MM.1S (cell line): ENCODE results near the gene SLC25A17.

Source experiments
- DNase-seq: peaks from one replicate; pipeline ENCODE4 v3.0.0-alpha.2; 2015
- H2AFZ ChIP-seq: fragments of 300-600 bp; sonication (generic); 2 replicates; pipeline ENCODE4 v1.6.0; 2016; ENCODE audit warnings: antibody characterized with exemption, low read length
- H3F3A ChIP-seq: fragments of 300-600 bp; sonication (generic); 2 replicates; pipeline ENCODE4 v1.6.1; 2016; ENCODE audit warnings: mild to moderate bottlenecking, antibody characterized with exemption, low read length, moderate library complexity, mixed read lengths; ENCODE audit not compliant: insufficient read depth
- H3K27ac ChIP-seq: fragments of 300-600 bp; sonication (generic); 2 replicates; pipeline ENCODE4 v1.5.1; 2016; ENCODE audit warnings: mild to moderate bottlenecking, low read length
- H3K27me3 ChIP-seq: fragments of 300-600 bp; sonication (generic); replicated peaks from 2 replicates; pipeline ENCODE4 v1.6.0; 2016; ENCODE audit warnings: low read length; ENCODE audit not compliant: insufficient read depth
- H3K36me3 ChIP-seq: fragments of 300-600 bp; sonication (generic); replicated peaks from 2 replicates; pipeline ENCODE4 v1.6.1; 2016; ENCODE audit warnings: mild to moderate bottlenecking, low read length, mixed read lengths; ENCODE audit not compliant: insufficient read depth
- H3K4me1 ChIP-seq: fragments of 300-600 bp; sonication (generic); 2 replicates; pipeline ENCODE4 v1.6.1; 2016; ENCODE audit warnings: low read length, mixed read lengths
- H3K4me2 ChIP-seq: fragments of 300-600 bp; sonication (generic); 2 replicates; pipeline ENCODE4 v1.6.0; 2016; ENCODE audit warnings: low read depth, low read length
- H3K4me3 ChIP-seq: fragments of 300-600 bp; sonication (generic); 2 replicates; pipeline ENCODE4 v1.5.1; 2016; ENCODE audit warnings: low read length, mixed read lengths
- H3K79me2 ChIP-seq: fragments of 300-600 bp; sonication (generic); 2 replicates; pipeline ENCODE4 v1.6.1; 2016; ENCODE audit warnings: mixed run types, low read length, mixed read lengths
- H3K9ac ChIP-seq: fragments of 300-600 bp; sonication (generic); 2 replicates; pipeline ENCODE4 v1.6.1; 2016; ENCODE audit warnings: low read length, mixed read lengths
- H3K9me2 ChIP-seq: fragments of 300-600 bp; sonication (generic); replicated peaks from 2 replicates; pipeline ENCODE4 v1.6.1; 2016; ENCODE audit warnings: mild to moderate bottlenecking, low read length, mixed read lengths; ENCODE audit not compliant: insufficient read depth
- H3K9me3 ChIP-seq: fragments of 300-600 bp; sonication (generic); replicated peaks from 2 replicates; pipeline ENCODE4 v1.6.1; 2016; ENCODE audit warnings: mild to moderate bottlenecking, low read length, mixed read lengths; ENCODE audit not compliant: insufficient read depth
- H4K20me1 ChIP-seq: fragments of 300-600 bp; sonication (generic); 2 replicates; pipeline ENCODE4 v1.6.1; 2016; ENCODE audit warnings: mild to moderate bottlenecking, low read length, moderate library complexity, mixed read lengths; ENCODE audit not compliant: insufficient read depth
- CTCF ChIP-seq: fragments of 300-600 bp; sonication (generic); IDR thresholded peaks from 2 replicates; pipeline ENCODE4 v1.5.1; 2016; ENCODE audit warnings: antibody characterized with exemption, low read length, mixed read lengths
- EZH2 ChIP-seq: fragments of 300-600 bp; sonication (generic); optimal IDR thresholded peaks from 2 replicates; pipeline ENCODE3; 2017; ENCODE audit warnings: low read depth, mild to moderate bottlenecking, antibody characterized with exemption, low read length, mixed read lengths
- EZH2phosphoT487 ChIP-seq: fragments of 300-600 bp; sonication (generic); IDR thresholded peaks from 2 replicates; pipeline ENCODE4 v1.6.1; 2018; ENCODE audit warnings: antibody characterized with exemption, low read length

Gene SLC25A17

GRCh38 chr22:40726514-40726913, 92.6 kb downstream of the SLC25A17 start:
- H3K79me2 ChIP-seq, result no peaks in the 10 kb centered on the region
- no peak overlapping the region for H2AFZ ChIP-seq
- no peak overlapping the region for H3K4me3 ChIP-seq
- H3K9ac ChIP-seq, result no peak overlapping the region
- no peaks in the 10 kb centered on the region for H3K4me1 ChIP-seq
- H4K20me1 ChIP-seq, result no peaks in the 10 kb centered on the region
- H3K4me2 ChIP-seq, result no peak overlapping the region
- TF ChIP-seq EZH2 (no peak), EZH2phosphoT487 (no peak), CTCF (no peak)
- no peaks in the 10 kb centered on the region for H3F3A ChIP-seq
- H3K9me2 ChIP-seq, result no peaks in the 10 kb centered on the region
- no peaks in the 10 kb centered on the region for H3K27me3 ChIP-seq
- no peaks in the 10 kb centered on the region for H3K36me3 ChIP-seq
- no peak overlapping the region for H3K27ac ChIP-seq
- H3K9me3 ChIP-seq, result no peaks in the 10 kb centered on the region
- DNase-seq, result peak; percentile 58

- Histone ChIP-seq H3K4me3 (no peak overlapping the region), H3K4me1 (no peaks in the 10 kb centered on the region; the same call in 1 of the 2 replicates), H3K4me2 (no peak overlapping the region), H3K9me3 (no peaks in the 10 kb centered on the region), H3F3A (no peaks in the 10 kb centered on the region), H3K27ac (no peak overlapping the region), H3K79me2 (no peaks in the 10 kb centered on the region), H2AFZ (no peak overlapping the region), H4K20me1 (no peaks in the 10 kb centered on the region), H3K9ac (no peak overlapping the region), H3K36me3 (no peaks in the 10 kb centered on the region), H3K9me2 (no peaks in the 10 kb centered on the region), H3K27me3 (no peaks in the 10 kb centered on the region)
- TF ChIP-seq EZH2phosphoT487 (no peak), EZH2 (no peak), CTCF (no peak)
- DNase-seq, result no peak
Measured at GRCh38 chr22:40723396-40723933, 95.7 kb downstream of the SLC25A17 start.

- H3K4me1 ChIP-seq, result no peaks in the 10 kb centered on the region; the same call in 1 of the 2 replicates
- no peak overlapping the region for H3K9ac ChIP-seq
- no peak overlapping the region for H3K4me2 ChIP-seq
- TF ChIP-seq EZH2phosphoT487 (no peak), CTCF (no peak), EZH2 (no peak)
- no peak for DNase-seq
- no peaks in the 10 kb centered on the region for H3K9me2 ChIP-seq
- no peaks in the 10 kb centered on the region for H3K79me2 ChIP-seq
- 0 out of 2 replicates have a peak overlapping the region, but pooled peaks have one; percentile 2 for H2AFZ ChIP-seq
- no peaks in the 10 kb centered on the region for H3K27me3 ChIP-seq
- H3K4me3 ChIP-seq, result no peak overlapping the region
- H3K36me3 ChIP-seq, result no peaks in the 10 kb centered on the region
- H4K20me1 ChIP-seq, result no peaks in the 10 kb centered on the region
- H3K27ac ChIP-seq, result no peak overlapping the region
- H3K9me3 ChIP-seq, result no peaks in the 10 kb centered on the region
- no peaks in the 10 kb centered on the region for H3F3A ChIP-seq
Measured at GRCh38 chr22:40721266-40721665, 97.9 kb downstream of the SLC25A17 start.
